CD4-positive, alpha-beta T cell (primary cell): ENCODE data around the gene SELENOP. TPM values are rescaled to one million over a fixed set of nuclear protein-coding genes. Genes with fewer than 3 reads are reported as not detected.

Source experiments
- ATAC-seq: fragments of 200-7000 bp; cut with Tn5 transposase; one replicate; pipeline ENCODE4 v1.10.0; 2022; ENCODE audit warnings: mild to moderate bottlenecking; ENCODE audit not compliant: poor library complexity
- CTCF ChIA-PET: fragments of 350-600 bp; sonication (Branson Sonifier 250); formaldehyde crosslinking; loops from one replicate; lab custom pipeline; 2021; ENCODE audit warnings: antibody characterized with exemption, inconsistent platforms; lab: Charles Lee
- POLR2A ChIA-PET: fragments of 350-600 bp; sonication (Branson Sonifier 250); formaldehyde crosslinking; loops from one replicate; lab custom pipeline; 2021; ENCODE audit warnings: antibody characterized with exemption, inconsistent platforms; lab: Charles Lee
- DNase-seq, 14 experiments: peaks; one replicate each; pipeline ENCODE4 v3.0.0-alpha.2; 2013 to 2020; ENCODE audit warnings: mixed read lengths in 2 of 14
- H3K27ac ChIP-seq, 2 donors: one replicate each; pipeline versions ENCODE4 v1.5.1 to v1.7.0; 2013; ENCODE audit warnings: low read length in 2 of 2, low read depth in 1 of 2, mild to moderate bottlenecking in 1 of 2
- H3K27me3 ChIP-seq, 2 experiments: 1 replicate in 1 of 2; 2 replicates in 1 of 2; pipeline versions ENCODE4 v1.6.1 to v1.7.0; 2013; ENCODE audit warnings: low read length in 2 of 2, control low read depth in 1 of 2, mild to moderate bottlenecking in 1 of 2, moderate library complexity in 1 of 2; ENCODE audit not compliant: insufficient read depth in 2 of 2, control insufficient read depth in 1 of 2
- H3K36me3 ChIP-seq: one replicate; pipeline ENCODE4 v1.6.1; 2013; ENCODE audit warnings: low read length, control low read depth; ENCODE audit not compliant: insufficient read depth
- H3K4me1 ChIP-seq: one replicate; pipeline ENCODE4 v1.6.1; 2013; ENCODE audit warnings: low read length, control low read depth; ENCODE audit not compliant: insufficient read depth
- H3K4me3 ChIP-seq: one replicate; pipeline ENCODE4 v1.5.1; 2013; ENCODE audit warnings: mild to moderate bottlenecking, low read length, moderate library complexity
- H3K9me3 ChIP-seq, 2 experiments: 1 replicate in 1 of 2; 2 replicates in 1 of 2; pipeline versions ENCODE4 v1.6.1 to v1.7.0; 2013; ENCODE audit warnings: low read length in 2 of 2, mild to moderate bottlenecking in 2 of 2, control low read depth in 1 of 2, moderate library complexity in 1 of 2; ENCODE audit not compliant: control insufficient read depth in 1 of 2, insufficient read depth in 1 of 2
- H3K27ac Mint-ChIP-seq: one replicate; pipeline ENCODE4 v1.8.0; 2020; ENCODE audit warnings: mixed read lengths
- H3K27me3 Mint-ChIP-seq: one replicate; pipeline ENCODE4 v1.8.0; 2021; ENCODE audit warnings: mixed read lengths
- H3K36me3 Mint-ChIP-seq: one replicate; pipeline ENCODE4 v1.8.0; 2021; ENCODE audit warnings: low read depth, mixed read lengths
- H3K4me1 Mint-ChIP-seq: one replicate; pipeline ENCODE4 v1.8.0; 2021; ENCODE audit warnings: low read depth, mixed read lengths
- H3K4me3 Mint-ChIP-seq: one replicate; pipeline ENCODE4 v1.8.0; 2020; ENCODE audit warnings: mild to moderate bottlenecking, mixed read lengths
- H3K9me3 Mint-ChIP-seq: one replicate; pipeline ENCODE4 v1.8.0; 2020; ENCODE audit warnings: mixed read lengths
- CTCF ChIP-seq: fragments of 200-600 bp; IDR thresholded peaks from one replicate; pipeline ENCODE4 v1.8.0; 2022; ENCODE audit warnings: antibody characterized with exemption, mild to moderate bottlenecking
- intact Hi-C, 2 experiments: fragments of 100-400 bp; cut with DNase I in 1 of 2; cut with micrococcal nuclease in 1 of 2; formaldehyde crosslinking; loops; one replicate each; pipeline versions ENCODE4 v1.15.1 to v1.9.0; 2023 to 2025; cut with DNase I, micrococcal nuclease
- total RNA-seq, 174 experiments: library from RNA in 2 of 174; stranded (reverse) in 2 of 174; gene quantifications; one replicate each; pipeline ENCODE4 v1.2.3 and lab custom pipeline; 2021 to 2026

The SELENOP gene
- total RNA-seq, 2 experiments from 2014 or later = 0.36 TPM; not detected in 1

- Histone ChIP-seq H3K36me3 (no peaks in the 10 kb centered on the region), H3K27me3 (peaks cover 0 to 2% of the 10 kb centered on the region in 2 experiments), H3K9me3 (peaks cover 12 to 29% of the 10 kb centered on the region in 2 experiments), H3K4me3 (no peak overlapping the region), H3K4me1 (no peaks in the 10 kb centered on the region), H3K27ac (no peak overlapping the region)
- no peak for TF ChIP-seq CTCF
- ChIA-PET POLR2A (no interaction called here), CTCF (no interaction called here)
- Mint-ChIP-seq H3K36me3 (peaks cover 77% of the 10 kb centered on the region), H3K27me3 (peaks cover 6% of the 10 kb centered on the region), H3K27ac (no peak overlapping the region), H3K4me3 (no peak overlapping the region), H3K4me1 (no peaks in the 10 kb centered on the region), H3K9me3 (peaks cover 12% of the 10 kb centered on the region)
- DNase-seq = no peak
- no peak for ATAC-seq
- intact Hi-C loops = no loop called here
These were observed 24.6 kb downstream of the SELENOP start for GRCh38 chr5:42787073-42787472.

GRCh38 chr5:42785756-42786155 is 25.9 kb downstream of the SELENOP start:
- no peak for DNase-seq
- ChIA-PET CTCF (no interaction called here), POLR2A (interaction anchor here (0.7 kb wide), 1 partner anchor 367 kb away, joined by 3 read pairs; no protein-coding TSS in a partner anchor)
- intact Hi-C loops = no loop called here
- no peak overlapping the region for H3K4me3 Mint-ChIP-seq
- no peak for ATAC-seq
- no peaks in the 10 kb centered on the region for H3K4me1 ChIP-seq
- H3K27me3 ChIP-seq = peaks cover 0 to 2% of the 10 kb centered on the region in 2 experiments
- peaks cover 74% of the 10 kb centered on the region for H3K36me3 Mint-ChIP-seq
- no peak overlapping the region for H3K4me3 ChIP-seq
- TF ChIP-seq CTCF = no peak
- H3K9me3 ChIP-seq = peaks cover 12 to 29% of the 10 kb centered on the region in 2 experiments
- peaks cover 6% of the 10 kb centered on the region for H3K27me3 Mint-ChIP-seq
- H3K27ac Mint-ChIP-seq = no peak overlapping the region
- H3K36me3 ChIP-seq = no peaks in the 10 kb centered on the region
- H3K27ac ChIP-seq = no peak overlapping the region
- no peaks in the 10 kb centered on the region for H3K4me1 Mint-ChIP-seq
- H3K9me3 Mint-ChIP-seq = peaks cover 12% of the 10 kb centered on the region

GRCh38 chr5:42784132-42784531 is 27.6 kb downstream of the SELENOP start:
- Mint-ChIP-seq H3K27me3 (no peaks in the 10 kb centered on the region), H3K36me3 (peaks cover 62% of the 10 kb centered on the region), H3K4me1 (no peaks in the 10 kb centered on the region), H3K4me3 (no peak overlapping the region), H3K27ac (no peak overlapping the region), H3K9me3 (peaks cover 10% of the 10 kb centered on the region)
- intact Hi-C loops = no loop called here
- Histone ChIP-seq H3K9me3 (peaks cover 8 to 29% of the 10 kb centered on the region in 2 experiments), H3K27ac (no peak overlapping the region), H3K36me3 (no peaks in the 10 kb centered on the region), H3K4me3 (no peak overlapping the region), H3K27me3 (peaks cover 0 to 2% of the 10 kb centered on the region in 2 experiments), H3K4me1 (no peaks in the 10 kb centered on the region)
- ATAC-seq (no peak), DNase-seq (no peak)
- ChIA-PET CTCF (no interaction called here), POLR2A (no interaction called here)
- TF ChIP-seq CTCF = no peak
